RPMI8226 (cell line): Measurements from ENCODE around the gene PKP2.

ENCODE experiments used
- DNase-seq: peaks from one replicate; pipeline ENCODE4 v3.0.0-alpha.2; 2015

PKP2 gene

GRCh38 chr12:32801269-32801980, 95.2 kb downstream of the PKP2 start:
- no peak for DNase-seq

DNA sequence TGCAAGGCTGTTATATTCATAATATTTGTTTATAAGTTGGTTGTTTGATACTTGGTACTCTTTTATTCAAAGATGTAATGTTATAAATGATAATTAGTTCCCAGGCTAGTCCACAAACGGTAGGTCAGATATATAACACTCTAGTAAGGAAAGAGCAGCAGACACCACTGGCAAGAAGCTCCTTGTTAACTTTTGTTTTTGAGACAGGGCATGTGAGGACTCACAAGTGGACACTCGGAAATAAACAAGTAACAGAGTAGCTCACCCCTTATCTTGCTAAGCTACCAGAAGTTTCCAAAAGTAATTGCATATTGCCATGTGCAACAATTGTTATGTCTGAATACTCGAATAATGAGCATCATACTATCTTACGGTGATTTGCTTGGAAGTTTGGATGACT, 102.3 kb downstream of the PKP2 start:
- no peak for DNase-seq

GRCh38 chr12:32789916-32790315, 106.7 kb downstream of the PKP2 start:
- no peak for DNase-seq

- no peak for DNase-seq
These were observed 107.1 kb downstream of the PKP2 start for GRCh38 chr12:32789446-32789845.

- no peak for DNase-seq
These were observed 108.2 kb downstream of the PKP2 start for GRCh38 chr12:32788405-32788804.

- no peak for DNase-seq
These were observed 111.0 kb downstream of the PKP2 start for GRCh38 chr12:32785557-32785956.

- DNase-seq = no peak
These were observed 113.5 kb downstream of the PKP2 start for GRCh38 chr12:32783029-32783428.

GRCh38 chr12:32780071-32780470, 116.5 kb downstream of the PKP2 start:
- DNase-seq = no peak

GRCh38 chr12:32777691-32778175, 118.8 kb downstream of the PKP2 start:
- DNase-seq = no peak

GRCh38 chr12:32777159-32777558, 119.4 kb downstream of the PKP2 start:
- no peak for DNase-seq

- DNase-seq = no peak
These were observed 120.3 kb downstream of the PKP2 start for GRCh38 chr12:32776258-32776657.

GRCh38 chr12:32773691-32774090, 122.9 kb downstream of the PKP2 start:
- no peak for DNase-seq

GRCh38 chr12:32770141-32770540, 126.4 kb downstream of the PKP2 start:
- DNase-seq = no peak

- DNase-seq = no peak
These were observed 128.1 kb downstream of the PKP2 start for GRCh38 chr12:32768518-32768917.

- no peak for DNase-seq
These were observed 130.7 kb downstream of the PKP2 start for GRCh38 chr12:32765906-32766305.

DNA sequence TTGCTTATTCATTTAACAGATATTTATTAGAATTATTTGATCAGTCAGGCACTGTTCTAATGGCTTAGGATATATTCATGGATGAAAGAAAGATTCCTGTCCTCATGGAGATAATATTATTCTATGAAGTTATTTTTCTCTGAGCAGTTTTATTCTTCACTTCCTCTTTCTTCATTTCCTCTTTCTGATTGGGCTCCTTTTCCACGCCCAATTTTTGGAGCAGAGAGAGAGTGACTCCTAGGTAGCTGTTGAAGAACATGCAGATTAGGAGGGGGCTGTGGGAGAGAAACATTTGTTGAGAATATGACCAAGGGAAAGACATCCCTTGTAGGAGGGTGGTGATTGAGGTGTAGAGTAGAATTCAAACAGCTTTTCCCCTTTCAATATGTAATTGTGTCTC, 134.9 kb downstream of the PKP2 start:
- peak; percentile 68 for DNase-seq

GRCh38 chr12:32757157-32757556, 139.4 kb downstream of the PKP2 start:
- no peak for DNase-seq

DNA sequence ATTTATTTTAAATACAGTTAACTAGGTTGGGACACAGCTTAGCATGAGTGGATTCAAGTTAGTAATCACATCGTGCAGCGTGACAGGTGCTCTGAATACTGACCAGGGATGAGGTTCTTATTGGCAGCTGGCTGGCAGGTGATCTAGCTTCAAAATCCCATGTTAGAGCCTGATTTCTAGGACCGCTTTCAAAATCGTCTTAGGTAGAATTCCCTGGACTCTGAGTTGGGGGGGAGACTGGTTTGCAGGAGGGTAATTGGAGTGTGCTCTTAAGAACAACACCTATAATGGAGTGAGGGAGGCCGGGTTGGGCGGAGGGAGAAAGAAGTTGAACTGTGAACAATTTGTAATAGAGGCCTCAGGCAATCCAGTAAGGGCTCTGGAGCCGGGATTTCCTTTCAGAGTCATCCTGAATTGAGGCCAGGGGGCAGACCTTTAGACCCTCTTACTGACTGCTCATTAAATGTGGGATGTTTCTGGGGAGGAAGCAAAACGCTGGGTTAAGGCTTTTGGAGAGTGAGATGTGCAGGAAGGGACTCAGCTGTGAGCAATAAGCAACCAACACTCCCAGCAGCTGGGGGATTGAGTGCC, 140.0 kb downstream of the PKP2 start:
- DNase-seq = no peak

GRCh38 chr12:32755654-32756475, 140.7 kb downstream of the PKP2 start, which contains the start of gene YARS2:
Gene YARS2 (minus strand): TSS chr12:32755897. CDS start chr12:32755874, 23 bp downstream.
- peak; percentile 97 for DNase-seq

- DNase-seq = peak; percentile 91
These were observed 141.4 kb downstream of the PKP2 start for GRCh38 chr12:32755051-32755653.

GRCh38 chr12:32754111-32754510, 142.5 kb downstream of the PKP2 start:
- no peak for DNase-seq

DNA sequence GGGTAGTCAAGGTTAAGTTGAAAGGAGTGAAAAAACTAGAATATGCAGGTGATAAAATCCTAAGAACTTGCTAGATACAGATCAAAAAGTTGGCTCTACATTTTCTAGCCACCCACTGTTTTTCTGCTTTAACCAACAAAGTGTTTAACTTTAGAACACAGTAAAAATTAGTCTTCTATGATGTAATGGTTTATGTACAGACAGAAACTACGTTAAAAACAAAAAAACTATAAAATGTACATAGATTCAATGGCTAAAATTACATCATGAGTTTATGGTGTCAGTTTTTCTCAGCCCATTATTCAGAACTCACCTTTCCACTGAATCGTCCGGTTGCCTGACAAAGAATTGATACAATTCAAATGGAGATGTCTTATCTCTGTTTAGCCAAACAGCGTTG, 143.0 kb downstream of the PKP2 start:
- DNase-seq = no peak

GRCh38 chr12:32743264-32743663, 153.3 kb downstream of the PKP2 start:
- DNase-seq = no peak
